ENCODE results near the gene ACTMAP. TPM values are rescaled to one million over a fixed set of nuclear protein-coding genes. Genes with fewer than 3 reads are reported as not detected.
A peak's percentile ranks its signal among the peaks of the same experiment; 100 is the strongest.

Gene ACTMAP
- total and polyA plus RNA-seq, 2 of the 8 experiments (the other 6 are each of a cell fraction or from before 2014, with no cell fraction given) = 24.1 to 26.5 TPM

DNA sequence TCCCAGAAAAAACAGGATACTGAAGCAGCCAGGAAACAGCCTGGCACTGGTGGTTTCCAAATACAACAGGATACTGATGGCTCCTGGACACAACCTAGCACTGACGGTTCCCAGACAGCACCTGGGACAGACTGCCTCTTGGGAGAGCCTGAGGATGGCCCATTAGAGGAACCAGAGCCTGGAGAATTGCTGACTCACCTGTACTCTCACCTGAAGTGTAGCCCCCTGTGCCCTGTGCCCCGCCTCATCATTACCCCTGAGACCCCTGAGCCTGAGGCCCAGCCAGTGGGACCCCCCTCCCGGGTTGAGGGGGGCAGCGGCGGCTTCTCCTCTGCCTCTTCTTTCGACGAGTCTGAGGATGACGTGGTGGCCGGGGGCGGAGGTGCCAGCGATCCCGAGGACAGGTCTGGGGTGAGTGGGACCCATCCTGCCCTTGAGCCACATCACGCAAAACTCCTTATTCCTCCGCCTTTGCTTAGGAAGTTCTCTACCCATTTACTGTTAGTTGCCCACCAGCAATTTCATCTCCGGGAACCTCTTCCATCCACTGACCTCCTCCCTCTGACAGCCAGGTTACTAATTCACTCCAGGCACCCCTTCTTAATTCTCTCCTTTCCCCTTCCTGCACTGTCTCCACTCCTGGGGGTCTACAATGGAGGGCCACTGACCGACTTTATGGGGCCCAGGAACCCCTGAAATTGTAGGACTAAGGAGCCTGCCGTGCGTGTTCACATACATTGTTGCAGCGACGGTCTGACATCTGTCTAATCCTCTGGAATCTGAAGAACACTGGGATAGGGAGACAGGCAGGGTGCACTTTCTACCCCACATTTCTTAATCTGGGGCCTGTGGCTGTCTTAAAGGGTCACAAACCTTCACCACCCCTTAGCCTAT lies 32.1 kb downstream of the ACTMAP start:
- ChIA-PET POLR2A (ENCODE audit: partially characterized antibody) (interaction anchor here (0.7 to 2.4 kb wide), 14 partner anchors 14 to 81 kb away, joined by 3 to 28 read pairs (median 4); partner anchors contain the start of genes ACTMAP, EGLN2, NUMBL and SNRPA), CTCF (ENCODE audit: partially characterized antibody) (interaction anchor here (0.9 to 1.4 kb wide), 6 partner anchors 15 to 178 kb away, joined by 3 to 4 read pairs (median 3); partner anchors contain the start of gene NUMBL)
- Histone ChIP-seq H3K9ac (replicated peaks in 1 of 4; ENCODE audit: extremely low read depth in 1 of 4, low read depth in 3 of 4, low read length in 3 of 4) (peak overlapping the region; percentile 45 to 90 (median 84)), H3K4ac (replicated peaks; ENCODE audit: insufficient read length, low read depth, low read length) (no peak overlapping the region), H3K18ac (ENCODE audit: extremely low read depth, low read length) (peak overlapping the region; percentile 0; the same call in 1 of the 2 replicates), H3K4me2 (ENCODE audit: insufficient read depth in 1 of 2, low read depth in 2 of 2, low read length in 2 of 2) (peak overlapping the region; percentile 96 to 100), H4K91ac (replicated peaks; ENCODE audit: insufficient read length, low read length) (no peak overlapping the region), H2AFZ (ENCODE audit: low read length) (no peak overlapping the region), H3K9me3 (ENCODE audit: insufficient read depth in 2 of 2, low read depth in 1 of 2, low read length in 1 of 2) (no peaks in the 10 kb centered on the region), H2AK5ac (ENCODE audit: low read depth, low read length) (peak overlapping the region; percentile 76), H3K56ac (replicated peaks; ENCODE audit: insufficient read length, low read depth, low read length) (no peak overlapping the region), H3K4me1 (replicated peaks in 1 of 4; ENCODE audit: control insufficient read depth in 3 of 4, insufficient read depth in 4 of 4, low read length in 3 of 4) (peaks cover 0 to 25% (median 8%) of the 10 kb centered on the region in 4 experiments; a peak in 6 of 7 replicates), H2BK20ac (ENCODE audit: low read length) (no peak overlapping the region), H3K23ac (ENCODE audit: insufficient read length) (no peak overlapping the region), H4K20me1 (replicated peaks in 1 of 2; ENCODE audit: control insufficient read depth in 1 of 2, insufficient read depth in 2 of 2, low read length in 2 of 2) (no peaks in the 10 kb centered on the region), H2BK120ac (replicated peaks; ENCODE audit: low read depth, low read length) (no peak overlapping the region), H3K79me1 (ENCODE audit: low read depth, low read length) (peaks cover 10% of the 10 kb centered on the region), H2BK15ac (ENCODE audit: low read length) (0 out of 2 replicates have a peak overlapping the region, but pooled peaks have one; percentile 61), H3K27me3 (replicated peaks in 1 of 4; ENCODE audit: control insufficient read depth in 3 of 4, extremely low read depth in 1 of 4, insufficient read depth in 3 of 4, low read length in 3 of 4) (no peaks in the 10 kb centered on the region), H3K36me3 (ENCODE audit: control insufficient read depth in 2 of 4, insufficient read depth in 4 of 4, low read length in 3 of 4) (peaks cover 0 to 2% (median 0%) of the 10 kb centered on the region in 4 experiments; a peak in 2 of 8 replicates), H3K79me2 (ENCODE audit: control insufficient read depth in 1 of 2, insufficient read depth in 2 of 2, low read length in 2 of 2) (peaks cover 0 to 36% of the 10 kb centered on the region in 2 experiments; a peak in 2 of 4 replicates), H3K4me3 (ENCODE audit: extremely low read depth in 1 of 4, insufficient read depth in 2 of 4, low read depth in 3 of 4, low read length in 4 of 4) (peak overlapping the region; percentile 72 to 94 (median 90)), H2BK12ac (ENCODE audit: low read depth, low read length) (peak overlapping the region; percentile 94; the same call in 1 of the 2 replicates), H3K14ac (ENCODE audit: insufficient read length) (no peak overlapping the region), H3K23me2 (ENCODE audit: low read depth, low read length) (peaks cover 23% of the 10 kb centered on the region), H4K5ac (ENCODE audit: insufficient read length, low read depth, low read length) (no peak overlapping the region), H4K8ac (ENCODE audit: extremely low read depth, insufficient read depth, low read length) (peak overlapping the region; percentile 68), H3K27ac (ENCODE audit: low read depth, low read length) (no peak overlapping the region), H2BK5ac (ENCODE audit: low read depth, low read length) (peak overlapping the region; percentile 84; the same call in 1 of the 2 replicates)
- no peak for DNase-seq (ENCODE audit: low read depth in 1 of 2, low spot score in 2 of 2)
- no peak for FAIRE-seq
- 37% methylated on average over 16 of the region's 20 CpGs; no CpG with 5 or more reads in 1 of the 2 experiments for WGBS, 2 experiments (ENCODE audit: extremely low coverage in 1 of 2, insufficient coverage in 1 of 2, insufficient read length in 1 of 2, insufficient replicate concordance in 2 of 2, low coverage in 1 of 2, low lambda C conversion rate in 2 of 2, missing lambda C conversion rate in 1 of 2)
- TF ChIP-seq POLR2AphosphoS5 (IDR thresholded peaks at IDR 0.05; ENCODE audit: low read depth, low read length) (peak; percentile 38; the same call in 1 of the 2 replicates), POLR2A (IDR thresholded peaks at IDR 0.05; ENCODE audit: control extremely low read depth in 1 of 2, low read depth in 2 of 2, low read length in 2 of 2) (peak in 1 of 2 experiments; percentile 39; a peak in 1 of 3 replicates), MAFK (IDR thresholded peaks at IDR 0.05; ENCODE audit: low read depth, low read length) (peak; percentile 33; the same call in 1 of the 2 replicates), HDAC2 (IDR thresholded peaks at IDR 0.05; ENCODE audit: borderline replicate concordance in 1 of 2, low read depth in 2 of 2, low read length in 2 of 2) (no peak), SP4 (IDR thresholded peaks at IDR 0.05; ENCODE audit: low read length) (no peak), BACH1 (IDR thresholded peaks at IDR 0.05; ENCODE audit: low read length) (peak; percentile 51), FOSL1 (IDR thresholded peaks at IDR 0.05; ENCODE audit: insufficient read depth, low read depth, low read length) (no peak)

Measured in H1 (cell line).